ENCODE data around the gene MYBPC2.

- TF ChIP-seq POLR2A (IDR thresholded peaks at IDR 0.05): no peak
- no peak for TF ChIP-seq CTCF (IDR thresholded peaks at IDR 0.05 in 8 of 11, conservative IDR thresholded peaks at IDR 0.05 in 3 of 11)
- no peak for TF ChIP-seq POLR2AphosphoS5 (IDR thresholded peaks at IDR 0.05)
Observed at GRCh38 chr19:50401605-50402450, 30.9 kb upstream of the MYBPC2 start.

Measured in spleen (tissue), 7 donors.